MM.1S (cell line): ENCODE data around the gene MMP25.

Experiments used
- EZH2 ChIP-seq: fragments of 300-600 bp; sonication (generic); optimal IDR thresholded peaks from 2 replicates; pipeline ENCODE3; 2017; ENCODE audit warnings: low read depth, mild to moderate bottlenecking, antibody characterized with exemption, low read length, mixed read lengths
- EZH2phosphoT487 ChIP-seq: fragments of 300-600 bp; sonication (generic); IDR thresholded peaks from 2 replicates; pipeline ENCODE4 v1.6.1; 2018; ENCODE audit warnings: antibody characterized with exemption, low read length
- TF ChIP-seq, protein P1 (sequence below): fragments of 300-600 bp; sonication (generic); IDR thresholded peaks from 2 replicates; pipeline ENCODE4 v1.5.1; 2016; ENCODE audit warnings: antibody characterized with exemption, low read length, mixed read lengths

- TF ChIP-seq, protein P1, sequence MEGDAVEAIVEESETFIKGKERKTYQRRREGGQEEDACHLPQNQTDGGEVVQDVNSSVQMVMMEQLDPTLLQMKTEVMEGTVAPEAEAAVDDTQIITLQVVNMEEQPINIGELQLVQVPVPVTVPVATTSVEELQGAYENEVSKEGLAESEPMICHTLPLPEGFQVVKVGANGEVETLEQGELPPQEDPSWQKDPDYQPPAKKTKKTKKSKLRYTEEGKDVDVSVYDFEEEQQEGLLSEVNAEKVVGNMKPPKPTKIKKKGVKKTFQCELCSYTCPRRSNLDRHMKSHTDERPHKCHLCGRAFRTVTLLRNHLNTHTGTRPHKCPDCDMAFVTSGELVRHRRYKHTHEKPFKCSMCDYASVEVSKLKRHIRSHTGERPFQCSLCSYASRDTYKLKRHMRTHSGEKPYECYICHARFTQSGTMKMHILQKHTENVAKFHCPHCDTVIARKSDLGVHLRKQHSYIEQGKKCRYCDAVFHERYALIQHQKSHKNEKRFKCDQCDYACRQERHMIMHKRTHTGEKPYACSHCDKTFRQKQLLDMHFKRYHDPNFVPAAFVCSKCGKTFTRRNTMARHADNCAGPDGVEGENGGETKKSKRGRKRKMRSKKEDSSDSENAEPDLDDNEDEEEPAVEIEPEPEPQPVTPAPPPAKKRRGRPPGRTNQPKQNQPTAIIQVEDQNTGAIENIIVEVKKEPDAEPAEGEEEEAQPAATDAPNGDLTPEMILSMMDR, result no peak
- TF ChIP-seq EZH2 (no peak), EZH2phosphoT487 (no peak)
Observed at GRCh38 chr16:3028716-3029319, 17.5 kb upstream of the MMP25 start.
